HEK293 (cell line): ENCODE results near the gene RHOBTB3.

Experiments used
- CTCF ChIA-PET: fragments of 350-600 bp; formaldehyde crosslinking; extraction: SDS; loops from one replicate; lab custom pipeline; 2021; ENCODE audit warnings: antibody characterized with exemption; lab: Yijun Ruan, JAX
- POLR2A ChIA-PET: fragments of 300-600 bp; formaldehyde crosslinking; extraction: SDS; loops from one replicate; lab custom pipeline; 2020; ENCODE audit warnings: antibody characterized with exemption, inconsistent platforms; lab: Yijun Ruan, JAX
- H3K27ac ChIP-seq: fragments of 200-500 bp; sonication (Bioruptor generic); 2 replicates; pipeline ENCODE4 v1.5.1; 2014; ENCODE audit warnings: low read depth, low read length, control low read depth, inconsistent platforms; ENCODE audit errors: extremely low read depth
- H3K36me3 ChIP-seq, 2 experiments: fragments of 200-500 bp in 1 of 2; sonication (Bioruptor generic) in 1 of 2; 1 replicate in 1 of 2; 2 replicates in 1 of 2; pipeline ENCODE4 v1.5.1; 2014 to 2017; ENCODE audit warnings: inconsistent platforms in 2 of 2, low read length in 2 of 2; ENCODE audit not compliant: control insufficient read depth in 2 of 2, insufficient read depth in 1 of 2
- H3K4me1 ChIP-seq: fragments of 200-500 bp; sonication (Bioruptor generic); 2 replicates; pipeline ENCODE4 v1.5.1; 2014; ENCODE audit warnings: mild to moderate bottlenecking, low read length, inconsistent platforms; ENCODE audit not compliant: control insufficient read depth, insufficient read depth
- H3K4me3 ChIP-seq: 2 replicates; pipeline ENCODE4 v1.5.1; 2011; ENCODE audit warnings: low read depth, mild to moderate bottlenecking, control low read depth, low read length, moderate library complexity
- H3K9me3 ChIP-seq: fragments of 200-500 bp; sonication (Bioruptor generic); 2 replicates; pipeline ENCODE4 v1.5.1; 2014; ENCODE audit warnings: low read depth, low read length, inconsistent platforms; ENCODE audit not compliant: control insufficient read depth, insufficient read depth
- ELK4 ChIP-seq: IDR thresholded peaks from 2 replicates; pipeline ENCODE4 v1.6.1; 2011; ENCODE audit warnings: mild to moderate bottlenecking, low read depth, low read length, borderline replicate concordance
- GLI4 ChIP-seq: fragments of 450-650 bp; formaldehyde crosslinking; IDR thresholded peaks from 2 replicates; pipeline ENCODE4 v1.5.1; 2016; ENCODE audit warnings: missing biosample characterization, missing genetic modification characterization
- GLIS1 ChIP-seq: fragments of 450-650 bp; formaldehyde crosslinking; IDR thresholded peaks from 2 replicates; pipeline ENCODE4 v1.5.1; 2016; ENCODE audit warnings: missing biosample characterization, missing genetic modification characterization
- IKZF3 ChIP-seq: fragments of 450-650 bp; IDR thresholded peaks from 2 replicates; pipeline ENCODE4 v1.5.0; 2018; ENCODE audit warnings: missing biosample characterization, mild to moderate bottlenecking, missing genetic modification characterization, moderate library complexity
- KLF10 ChIP-seq: fragments of 450-650 bp; IDR thresholded peaks from 2 replicates; pipeline ENCODE4 v1.5.1; 2018; ENCODE audit warnings: missing biosample characterization, mild to moderate bottlenecking, missing genetic modification characterization
- PATZ1 ChIP-seq: fragments of 450-650 bp; formaldehyde crosslinking; IDR thresholded peaks from 2 replicates; pipeline ENCODE4 v1.5.1; 2016; ENCODE audit warnings: missing biosample characterization, missing genetic modification characterization
- RBAK ChIP-seq: fragments of 450-650 bp; formaldehyde crosslinking; IDR thresholded peaks from 2 replicates; pipeline ENCODE4 v1.5.1; 2016; ENCODE audit warnings: missing biosample characterization, missing genetic modification characterization
- ZBTB17 ChIP-seq: fragments of 450-650 bp; formaldehyde crosslinking; IDR thresholded peaks from 2 replicates; pipeline ENCODE4 v1.5.1; 2016; ENCODE audit warnings: missing biosample characterization, missing genetic modification characterization
- ZBTB48 ChIP-seq: fragments of 450-650 bp; formaldehyde crosslinking; IDR thresholded peaks from 2 replicates; pipeline ENCODE4 v1.5.1; 2016; ENCODE audit warnings: missing biosample characterization, missing genetic modification characterization
- ZNF10 ChIP-seq: fragments of 450-650 bp; formaldehyde crosslinking; IDR thresholded peaks from 2 replicates; pipeline ENCODE4 v1.5.1; 2017; ENCODE audit warnings: missing biosample characterization, missing genetic modification characterization
- ZNF112 ChIP-seq: fragments of 450-650 bp; formaldehyde crosslinking; IDR thresholded peaks from 2 replicates; pipeline ENCODE4 v1.5.0; 2017; ENCODE audit warnings: missing biosample characterization, missing genetic modification characterization
- ZNF555 ChIP-seq: fragments of 450-650 bp; formaldehyde crosslinking; conservative IDR thresholded peaks from 2 replicates; pipeline ENCODE4 v1.5.1; 2017; ENCODE audit warnings: missing biosample characterization, mild to moderate bottlenecking, missing genetic modification characterization, inconsistent platforms
- ZNF600 ChIP-seq: fragments of 450-650 bp; formaldehyde crosslinking; IDR thresholded peaks from 2 replicates; pipeline ENCODE4 v1.5.1; 2016; ENCODE audit warnings: missing biosample characterization, missing genetic modification characterization
- ZNF623 ChIP-seq: fragments of 450-650 bp; formaldehyde crosslinking; IDR thresholded peaks from 2 replicates; pipeline ENCODE4 v1.5.1; 2016; ENCODE audit warnings: missing biosample characterization, missing genetic modification characterization
- ZNF626 ChIP-seq: fragments of 450-650 bp; sonication (Bioruptor Pico); formaldehyde crosslinking; IDR thresholded peaks from 2 replicates; pipeline ENCODE4 v1.5.1; 2018; ENCODE audit warnings: missing biosample characterization, missing genetic modification characterization, inconsistent platforms
- ZNF654 ChIP-seq: fragments of 450-650 bp; formaldehyde crosslinking; IDR thresholded peaks from 2 replicates; pipeline ENCODE4 v1.5.1; 2016; ENCODE audit warnings: low read depth, missing biosample characterization, missing genetic modification characterization
- TF ChIP-seq, protein P1 (sequence below): fragments of 450-650 bp; formaldehyde crosslinking; IDR thresholded peaks from 2 replicates; pipeline ENCODE4 v1.5.1; 2017; ENCODE audit warnings: missing biosample characterization, missing genetic modification characterization
- TF ChIP-seq, protein P2 (sequence below): sonication (generic); formaldehyde crosslinking; IDR thresholded peaks from 2 replicates; pipeline ENCODE4 v1.8.1; 2022; ENCODE audit warnings: mild to moderate bottlenecking, moderate library complexity, missing genetic modification reagents

RHOBTB3 gene

DNA sequence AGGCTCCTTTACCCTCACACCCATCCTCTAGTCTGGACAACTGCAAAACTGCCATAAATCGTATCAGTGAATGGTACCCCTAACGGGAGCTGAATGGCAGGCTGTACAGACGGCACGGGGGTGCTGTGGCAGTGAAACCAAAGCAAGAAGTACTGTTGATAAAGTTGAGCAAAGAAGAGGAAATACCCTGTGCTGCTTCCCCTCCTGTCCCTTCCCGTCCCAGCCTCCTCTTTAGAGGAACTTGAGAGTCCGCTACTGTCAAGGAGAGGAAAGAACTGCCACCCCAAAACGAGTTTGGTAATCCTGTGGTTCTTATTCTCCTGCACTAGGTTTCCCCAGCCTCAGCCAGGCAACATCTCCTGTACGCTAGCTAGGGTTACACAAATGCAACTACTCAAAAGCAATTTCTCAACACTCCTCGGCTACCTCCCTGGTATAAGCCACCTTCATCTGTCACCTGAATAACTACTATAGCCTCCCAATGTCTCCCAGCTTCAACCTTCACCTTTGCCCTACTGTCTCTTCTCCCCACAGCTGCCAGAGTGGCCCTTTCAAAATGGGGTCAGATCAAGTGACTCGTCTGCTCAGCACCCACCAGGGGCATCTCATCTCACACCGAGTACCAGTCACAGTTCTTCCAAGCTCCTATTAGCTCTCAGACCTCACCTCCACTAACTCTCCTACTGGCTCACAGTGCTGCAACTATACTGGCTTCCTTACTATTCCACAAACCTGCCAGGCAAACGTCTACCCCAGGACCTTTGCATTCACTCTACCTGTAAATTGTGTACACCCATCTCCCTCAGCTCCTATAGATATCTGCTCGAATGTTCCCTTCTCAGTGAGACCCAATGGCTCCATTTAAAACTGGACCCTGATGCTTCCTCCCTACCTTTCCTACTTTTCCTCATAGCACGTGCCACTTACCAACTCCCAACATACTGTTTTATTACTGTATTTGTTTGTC is 87.3 kb downstream of the RHOBTB3 start:
- no peaks in the 10 kb centered on the region for H3K9me3 ChIP-seq
- H3K27ac ChIP-seq, result no peak overlapping the region
- H3K36me3 ChIP-seq, result peaks cover 0 to 32% of the 10 kb centered on the region in 2 experiments; a peak in 1 of 3 replicates
- no peak overlapping the region for H3K4me3 ChIP-seq
- POLR2A ChIA-PET, result interaction anchor here (2.9 kb wide), 1 partner anchor 172 kb away, joined by 6 read pairs; the partner anchor contains the start of gene RFESD
- H3K4me1 ChIP-seq, result peaks cover 10% of the 10 kb centered on the region
- CTCF ChIA-PET, result interaction anchor here (1.7 kb wide), 1 partner anchor 37 kb away, joined by 4 read pairs; no protein-coding TSS in a partner anchor
- TF ChIP-seq ZNF623 (tag by site-specific recombination) (peak; percentile 94), KLF10 (tag by site-specific recombination) (no peak)
- TF ChIP-seq, all 188 proteins: peak for 1

- no peaks in the 10 kb centered on the region for H3K9me3 ChIP-seq
- POLR2A ChIA-PET, result interaction anchor here (1.7 to 3.7 kb wide), 3 partner anchors 11 to 40 kb away, joined by 7 to 31 read pairs (median 8); no protein-coding TSS in a partner anchor
- no peak overlapping the region for H3K27ac ChIP-seq
- H3K4me1 ChIP-seq, result peaks cover 17% of the 10 kb centered on the region
- TF ChIP-seq ZNF10 (tag by site-specific recombination) (no peak), ZBTB48 (peak; percentile 57; the same call in 1 of the 2 replicates), ZBTB17 (tag by site-specific recombination) (peak; percentile 84), ZNF654 (tag by site-specific recombination) (no peak)
- TF ChIP-seq, all 188 proteins: peak for 2
- CTCF ChIA-PET, result interaction anchor here (0.9 to 1.8 kb wide), 4 partner anchors 10 to 177 kb away, joined by 3 to 5 read pairs (median 4); partner anchors contain the start of gene RHOBTB3
- peak overlapping the region; percentile 74 for H3K4me3 ChIP-seq
- H3K36me3 ChIP-seq, result peaks cover 0 to 11% of the 10 kb centered on the region in 2 experiments; a peak in 1 of 3 replicates
Observed at GRCh38 chr5:95821110-95822021, 90.2 kb downstream of the RHOBTB3 start.

DNA sequence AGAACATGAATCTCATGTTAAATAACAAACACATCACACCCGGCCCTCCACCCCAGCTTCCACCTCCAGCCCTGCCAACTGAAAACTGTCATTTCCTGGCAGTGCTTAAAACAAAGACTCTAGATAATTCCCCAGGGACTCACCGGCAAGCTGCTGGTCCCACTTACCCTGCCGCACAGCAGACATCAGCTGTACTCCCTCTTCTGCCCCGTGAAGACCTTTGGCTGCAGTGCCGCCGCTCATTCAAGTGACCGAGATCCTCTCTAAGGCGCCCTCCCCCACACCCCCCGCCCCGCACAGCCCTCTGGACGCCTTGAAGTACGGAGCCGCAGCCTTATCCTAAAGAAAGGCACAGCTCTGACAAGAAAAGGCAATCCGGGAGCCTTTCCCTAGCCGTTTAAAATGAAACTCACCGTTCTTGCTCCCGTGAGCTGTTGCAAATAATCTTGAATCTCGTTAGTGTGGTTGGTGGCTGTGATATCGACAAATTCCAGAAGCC is 91.0 kb downstream of the RHOBTB3 start:
- Histone ChIP-seq H3K9me3 (no peaks in the 10 kb centered on the region), H3K4me1 (peaks cover 17% of the 10 kb centered on the region), H3K36me3 (peaks cover 0 to 3% of the 10 kb centered on the region in 2 experiments; a peak in 1 of 3 replicates), H3K27ac (no peak overlapping the region; the same call in 1 of the 2 replicates), H3K4me3 (peak overlapping the region; percentile 74)
- ChIA-PET POLR2A (interaction anchor here (0.6 to 3.7 kb wide), 5 partner anchors 12 to 164 kb away, joined by 4 to 31 read pairs (median 7); partner anchors contain the start of gene RHOBTB3), CTCF (interaction anchor here (0.6 to 1.8 kb wide), 6 partner anchors 9 to 246 kb away, joined by 3 to 5 read pairs (median 3); no protein-coding TSS in a partner anchor)
- TF ChIP-seq ELK4 (no peak), KLF10 (tag by site-specific recombination) (no peak), ZNF626 (no peak), GLIS1 (tag by site-specific recombination) (peak; percentile 37; the same call in 1 of the 2 replicates), IKZF3 (0 out of 2 replicates have a peak, but pooled peaks have one; percentile 15), GLI4 (tag by site-specific recombination) (no peak), ZNF555 (tag by site-specific recombination) (no peak), ZNF600 (tag by site-specific recombination) (peak; percentile 51), RBAK (no peak), PATZ1 (tag by site-specific recombination) (0 out of 2 replicates have a peak, but pooled peaks have one; percentile 22), ZNF112 (tag by site-specific recombination) (no peak)
- TF ChIP-seq, protein P1, sequence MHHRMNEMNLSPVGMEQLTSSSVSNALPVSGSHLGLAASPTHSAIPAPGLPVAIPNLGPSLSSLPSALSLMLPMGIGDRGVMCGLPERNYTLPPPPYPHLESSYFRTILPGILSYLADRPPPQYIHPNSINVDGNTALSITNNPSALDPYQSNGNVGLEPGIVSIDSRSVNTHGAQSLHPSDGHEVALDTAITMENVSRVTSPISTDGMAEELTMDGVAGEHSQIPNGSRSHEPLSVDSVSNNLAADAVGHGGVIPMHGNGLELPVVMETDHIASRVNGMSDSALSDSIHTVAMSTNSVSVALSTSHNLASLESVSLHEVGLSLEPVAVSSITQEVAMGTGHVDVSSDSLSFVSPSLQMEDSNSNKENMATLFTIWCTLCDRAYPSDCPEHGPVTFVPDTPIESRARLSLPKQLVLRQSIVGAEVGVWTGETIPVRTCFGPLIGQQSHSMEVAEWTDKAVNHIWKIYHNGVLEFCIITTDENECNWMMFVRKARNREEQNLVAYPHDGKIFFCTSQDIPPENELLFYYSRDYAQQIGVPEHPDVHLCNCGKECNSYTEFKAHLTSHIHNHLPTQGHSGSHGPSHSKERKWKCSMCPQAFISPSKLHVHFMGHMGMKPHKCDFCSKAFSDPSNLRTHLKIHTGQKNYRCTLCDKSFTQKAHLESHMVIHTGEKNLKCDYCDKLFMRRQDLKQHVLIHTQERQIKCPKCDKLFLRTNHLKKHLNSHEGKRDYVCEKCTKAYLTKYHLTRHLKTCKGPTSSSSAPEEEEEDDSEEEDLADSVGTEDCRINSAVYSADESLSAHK, result peak; percentile 98
- TF ChIP-seq, protein P2, sequence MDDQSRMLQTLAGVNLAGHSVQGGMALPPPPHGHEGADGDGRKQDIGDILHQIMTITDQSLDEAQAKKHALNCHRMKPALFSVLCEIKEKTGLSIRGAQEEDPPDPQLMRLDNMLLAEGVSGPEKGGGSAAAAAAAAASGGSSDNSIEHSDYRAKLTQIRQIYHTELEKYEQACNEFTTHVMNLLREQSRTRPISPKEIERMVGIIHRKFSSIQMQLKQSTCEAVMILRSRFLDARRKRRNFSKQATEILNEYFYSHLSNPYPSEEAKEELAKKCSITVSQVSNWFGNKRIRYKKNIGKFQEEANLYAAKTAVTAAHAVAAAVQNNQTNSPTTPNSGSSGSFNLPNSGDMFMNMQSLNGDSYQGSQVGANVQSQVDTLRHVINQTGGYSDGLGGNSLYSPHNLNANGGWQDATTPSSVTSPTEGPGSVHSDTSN (CRISPR knock-in tag), result no peak
